Measurements from ENCODE around the gene SIK3.

Gene SIK3

GRCh38 chr11:116793772-116794097 lies 304.5 kb downstream of the SIK3 start:
- DNase-seq (ENCODE audit: low read depth), result no peak

Measured in activated gamma-delta T cell treated with anti-CD3 and anti-CD28 coated beads, Interleukin-2, amount 50 U/mL, for 16 hours (primary cell).